Mesenteric fat pad (tissue), 1 donor: ENCODE data around the gene MIPEP. TPM values are rescaled to one million over a fixed set of nuclear protein-coding genes. Genes with fewer than 3 reads are reported as not detected.

Experiments
- DNase-seq: peaks from one replicate; pipeline ENCODE4 v3.0.0-alpha.2; 2020; ENCODE audit warnings: low spot score
- total RNA-seq: library from RNA; stranded (reverse); fragmentation: NEBNext Ultra II Directional; extraction: Animal tissue kit (Norgen Biotek cat#: 25700); gene quantifications from one replicate; pipeline ENCODE4 v1.2.1, GENCODE V29; 2021
- donor health status: DM: yes; HTN: yes; CAD: no.

Gene MIPEP
- total RNA-seq, 1 donor from 2014 or later: 9.9 TPM

DNA sequence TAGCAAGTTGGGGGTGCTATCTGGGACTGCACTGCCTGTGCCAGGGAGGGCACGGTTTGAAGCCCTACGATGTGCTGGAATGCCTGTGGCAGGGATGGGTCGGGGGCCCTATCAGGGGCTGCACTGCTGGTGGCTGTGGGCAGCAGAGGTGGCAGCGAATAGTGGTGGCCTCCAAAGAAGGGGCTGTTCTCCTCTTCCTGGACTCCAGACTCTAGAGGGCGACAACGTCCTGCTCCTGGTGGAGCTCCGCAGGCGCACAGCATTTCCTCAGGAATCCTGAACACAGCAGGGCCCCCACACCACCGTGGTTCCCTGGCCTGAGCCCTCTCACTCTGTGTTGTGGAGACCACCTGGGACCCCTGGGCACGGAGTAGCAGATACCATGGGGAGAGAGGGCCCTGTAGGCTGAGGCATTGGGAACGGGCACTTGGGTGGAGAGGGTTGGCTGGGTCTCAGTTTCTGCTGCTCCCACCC, 173.4 kb downstream of the MIPEP start:
- no peak for DNase-seq

DNA sequence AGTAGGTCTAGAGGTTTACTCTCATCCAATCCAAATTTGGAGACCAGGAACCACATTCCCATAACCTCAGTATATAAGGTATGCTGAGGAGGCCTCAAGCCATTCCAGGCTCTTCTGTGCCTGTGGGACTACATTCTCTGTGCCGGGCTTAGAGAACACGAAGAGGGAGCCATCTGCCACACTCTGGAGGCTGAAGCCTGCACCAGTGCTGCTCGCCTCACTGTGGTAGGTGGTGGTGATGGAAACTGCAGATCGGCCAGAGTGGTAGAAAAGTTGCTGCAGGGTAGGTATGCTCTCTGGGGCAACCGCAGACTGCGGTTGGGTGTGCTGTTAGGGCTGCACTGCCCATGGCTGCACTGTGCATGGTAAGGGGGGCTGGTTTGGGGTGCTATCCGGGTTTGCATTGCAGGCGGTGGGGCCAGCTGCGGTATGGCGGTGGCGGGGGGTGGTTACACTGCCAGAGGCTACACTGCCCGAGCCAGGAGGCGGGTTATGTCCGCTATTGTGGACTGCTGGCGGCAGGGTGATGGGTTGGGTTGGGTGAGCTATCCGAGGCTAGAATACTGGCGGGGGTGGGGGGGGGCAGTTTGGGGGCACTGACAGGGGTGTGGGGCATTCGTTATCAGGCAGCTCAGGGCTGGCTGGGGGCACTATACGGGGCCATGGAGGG, 174.0 kb downstream of the MIPEP start:
- DNase-seq: no peak

DNA sequence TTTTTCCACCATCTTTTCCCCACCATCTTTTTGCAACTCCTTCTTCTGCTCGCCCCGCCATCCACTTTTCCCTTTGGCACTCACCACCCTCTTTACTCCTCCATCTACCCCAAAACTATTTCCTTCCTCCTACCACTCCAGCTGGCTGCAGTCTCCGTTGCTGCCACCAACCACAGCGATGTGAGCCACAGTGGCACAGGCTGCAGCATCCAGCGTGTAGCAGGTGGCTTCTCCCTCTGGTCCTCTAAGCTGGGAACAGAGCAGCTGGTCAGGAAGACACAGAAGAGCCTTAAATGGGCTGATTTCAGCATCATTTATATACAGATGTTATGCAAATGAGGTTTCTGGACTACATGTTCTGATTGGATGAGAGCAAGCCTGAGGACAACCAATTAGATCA, 174.5 kb downstream of the MIPEP start:
- no peak for DNase-seq

DNA sequence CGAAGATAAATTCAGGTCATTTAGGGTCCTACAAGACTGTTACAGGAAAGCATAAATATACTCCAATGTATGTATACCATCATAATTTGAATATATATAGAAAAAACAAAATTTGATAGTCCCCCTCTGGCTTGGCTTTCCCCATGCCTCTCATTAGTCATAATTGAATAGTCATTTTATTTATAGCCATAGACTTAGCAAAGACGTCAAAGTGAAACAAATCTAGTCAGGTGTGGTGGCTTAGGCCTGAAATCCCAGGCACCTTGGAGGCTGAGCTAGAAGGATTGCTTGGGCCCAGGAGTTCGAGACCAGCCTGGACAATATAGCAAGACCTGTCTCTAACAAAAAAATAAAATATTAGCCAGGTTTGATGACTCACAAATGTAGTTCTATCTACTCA, 177.8 kb downstream of the MIPEP start:
- no peak for DNase-seq

DNA sequence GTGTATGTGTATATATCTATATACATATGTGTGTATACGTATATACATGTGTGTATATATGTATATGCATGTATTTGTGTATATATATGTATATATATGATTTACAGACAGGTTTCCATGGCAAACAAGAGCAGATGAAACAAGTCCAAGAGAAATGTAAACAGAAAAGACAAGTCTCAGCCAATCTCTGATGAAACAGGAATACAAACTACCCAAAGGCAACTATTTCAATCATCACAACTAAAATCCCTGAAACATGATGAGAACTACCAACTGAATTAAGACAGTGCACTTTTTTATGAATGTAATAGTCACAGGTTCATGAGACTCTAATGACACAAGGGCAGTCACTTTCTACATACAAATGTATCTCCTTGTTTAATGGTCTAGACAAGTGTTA, 178.8 kb downstream of the MIPEP start:
- DNase-seq: no peak

DNA sequence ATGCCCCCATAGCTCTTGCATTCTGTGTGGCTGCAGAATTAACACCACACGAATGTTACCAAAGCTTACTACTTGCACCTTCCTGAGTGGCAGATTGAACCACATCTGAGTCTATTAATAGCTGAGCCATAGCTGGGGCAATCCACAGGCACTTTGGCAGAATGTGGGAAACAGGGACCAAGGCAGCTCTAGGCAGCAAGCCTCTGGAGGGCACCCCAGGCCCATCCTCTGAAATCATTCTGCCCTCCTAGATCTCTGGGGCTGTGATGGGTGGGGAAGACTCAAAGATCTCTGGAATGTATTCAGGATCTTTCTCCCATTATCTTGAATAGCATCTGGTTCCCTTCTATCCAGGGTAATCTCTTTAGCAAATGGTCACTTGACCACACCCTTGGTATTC, 179.7 kb downstream of the MIPEP start:
- no peak for DNase-seq

DNA sequence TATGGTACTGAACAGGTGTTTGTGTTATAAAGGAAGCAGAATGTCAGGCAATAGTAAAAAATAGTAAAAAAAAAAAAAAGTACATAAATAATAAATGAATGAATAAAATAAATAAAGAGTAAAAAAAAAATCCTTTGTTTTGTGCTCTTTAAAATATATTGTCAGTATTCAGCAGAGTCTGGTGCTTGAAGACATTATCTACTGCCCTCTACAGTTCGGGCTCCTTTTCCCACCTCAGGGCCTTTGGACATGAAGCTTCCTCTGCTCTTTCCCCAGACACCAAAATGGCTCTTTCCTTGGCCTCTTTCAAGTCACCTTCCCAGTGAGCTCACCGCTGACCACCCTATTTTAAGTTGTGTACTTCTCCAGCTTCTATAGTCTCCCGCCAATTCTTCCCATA, 181.5 kb downstream of the MIPEP start:
- DNase-seq: no peak

DNA sequence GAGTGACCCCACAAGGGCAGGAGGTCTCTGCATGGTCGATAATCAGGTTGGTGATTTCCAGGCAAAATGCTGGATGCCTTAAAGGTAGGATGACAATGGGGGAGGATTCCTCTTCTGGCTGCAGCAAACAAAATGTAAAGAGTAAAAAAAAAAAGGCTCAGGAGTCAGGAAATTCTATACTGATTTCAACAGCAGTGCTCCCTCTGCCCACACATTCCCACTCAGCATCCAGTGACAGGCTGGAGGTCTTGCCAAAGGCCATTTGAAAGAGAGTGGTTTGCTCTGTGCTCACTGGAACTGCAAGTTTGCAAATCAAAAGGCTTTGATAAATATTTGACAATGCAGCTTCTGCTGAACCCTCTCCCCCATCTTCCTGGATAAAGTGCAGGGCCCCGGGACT, 183.6 kb downstream of the MIPEP start:
- DNase-seq: no peak

DNA sequence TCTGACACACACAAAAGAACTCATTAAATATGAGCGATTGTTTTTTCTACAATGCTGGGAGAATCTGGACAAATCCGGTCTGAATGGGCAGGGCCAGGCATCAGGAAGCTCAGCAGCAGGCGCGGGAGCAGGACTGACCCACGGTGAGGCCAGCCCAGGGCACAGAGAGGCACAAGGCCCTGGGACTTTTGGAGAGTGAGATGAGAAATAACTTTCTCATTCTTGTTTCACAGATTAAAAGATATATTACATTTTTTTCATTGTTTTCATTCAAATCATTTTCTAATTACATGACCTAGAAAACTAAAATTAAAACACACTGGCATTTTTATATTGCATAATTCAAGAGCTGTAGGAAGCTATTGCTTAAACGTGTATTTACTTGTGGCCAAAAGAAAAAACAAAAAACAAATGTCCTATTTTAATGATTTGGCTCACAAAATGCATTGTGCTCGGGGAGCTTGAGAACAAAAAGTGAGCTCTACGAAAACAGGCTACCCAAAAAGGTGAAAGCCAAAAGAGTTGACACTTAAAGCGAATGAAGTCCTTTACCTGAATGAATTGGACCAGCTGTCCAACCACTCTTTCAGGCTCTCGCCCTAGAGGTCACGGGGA, 185.8 kb downstream of the MIPEP start:
- no peak for DNase-seq

DNA sequence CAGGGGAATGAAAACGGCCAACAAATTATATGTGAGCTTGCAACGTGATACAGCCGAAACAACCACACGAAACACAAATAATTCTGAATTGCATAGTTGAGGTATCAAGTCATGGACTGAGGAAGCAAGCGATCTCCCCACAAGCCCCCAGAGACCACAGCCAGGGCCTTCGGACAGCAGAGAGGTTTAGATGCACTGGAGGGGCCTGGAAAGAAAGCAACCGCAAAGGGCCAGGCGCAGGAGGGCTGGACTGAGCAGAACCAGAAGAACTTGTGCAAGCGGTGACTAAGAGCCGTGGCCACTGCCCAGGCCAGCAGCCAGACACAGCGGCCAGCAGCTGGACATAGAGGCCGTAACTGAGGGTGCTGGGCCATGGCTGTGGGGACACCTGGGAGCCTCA, 187.6 kb downstream of the MIPEP start:
- no peak for DNase-seq

DNA sequence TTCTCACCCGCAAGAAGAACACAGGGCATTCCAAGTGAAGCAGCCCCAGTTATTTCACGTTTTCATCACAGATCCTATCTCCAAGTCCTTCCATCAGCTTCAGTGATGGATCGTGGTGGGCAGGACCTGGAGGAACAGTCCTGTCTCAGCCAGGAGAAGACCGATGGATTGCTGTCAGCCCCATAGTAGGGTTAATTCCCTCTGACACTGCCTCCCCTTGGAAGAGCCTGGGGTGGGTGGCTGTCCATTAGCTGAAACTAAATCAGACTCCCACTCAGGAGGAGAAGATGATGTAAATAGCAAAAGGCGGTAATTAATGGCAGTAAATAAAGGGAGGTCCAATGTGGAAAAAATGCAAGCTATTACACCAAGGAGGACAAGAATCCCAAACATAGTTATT, 188.0 kb downstream of the MIPEP start:
- DNase-seq: no peak

DNA sequence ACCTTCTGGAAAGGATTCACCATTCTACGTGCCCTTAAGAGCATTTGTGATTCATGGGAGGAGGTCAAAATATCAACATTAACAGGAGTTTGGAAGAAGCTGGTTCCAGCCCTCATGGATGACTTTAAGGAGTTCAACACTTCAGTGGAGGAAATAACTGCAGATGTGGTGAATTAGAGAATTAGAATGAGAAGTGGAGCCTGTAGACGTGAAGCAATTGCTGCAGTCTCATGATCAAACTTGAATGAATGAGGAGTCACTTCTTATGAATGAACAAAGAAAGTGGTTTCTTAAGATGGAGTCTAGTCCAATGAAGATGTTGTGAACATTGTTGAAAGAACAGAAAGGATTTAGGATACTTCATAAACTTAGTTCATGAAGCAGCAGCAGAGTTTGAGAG, 189.9 kb downstream of the MIPEP start:
- no peak for DNase-seq

DNA sequence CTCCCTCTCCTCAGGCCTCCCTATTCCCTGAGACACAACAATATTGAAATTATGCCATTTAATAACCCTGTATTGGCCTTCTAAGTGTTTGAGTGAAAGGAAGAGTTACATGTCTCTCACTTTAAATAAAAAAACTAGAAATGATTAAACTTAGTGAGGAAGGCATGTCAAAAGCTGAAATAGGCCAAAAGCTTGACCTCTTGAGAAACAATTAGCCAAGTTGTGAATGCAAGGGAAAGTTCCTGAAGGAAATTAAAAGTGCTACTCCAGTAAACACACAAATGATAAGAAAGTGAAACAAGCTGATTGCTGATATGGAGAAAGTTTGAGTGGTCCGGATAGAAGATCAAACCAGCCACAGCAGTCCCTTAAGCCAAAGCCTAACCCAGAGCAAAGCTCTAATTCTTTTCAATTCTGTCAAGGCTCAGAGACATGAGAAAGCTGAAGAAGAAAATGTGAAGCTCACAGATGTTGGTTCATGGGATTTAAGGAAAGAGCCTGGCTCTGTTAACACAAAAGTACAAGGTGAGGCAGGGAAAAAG, 191.4 kb downstream of the MIPEP start:
- no peak for DNase-seq

DNA sequence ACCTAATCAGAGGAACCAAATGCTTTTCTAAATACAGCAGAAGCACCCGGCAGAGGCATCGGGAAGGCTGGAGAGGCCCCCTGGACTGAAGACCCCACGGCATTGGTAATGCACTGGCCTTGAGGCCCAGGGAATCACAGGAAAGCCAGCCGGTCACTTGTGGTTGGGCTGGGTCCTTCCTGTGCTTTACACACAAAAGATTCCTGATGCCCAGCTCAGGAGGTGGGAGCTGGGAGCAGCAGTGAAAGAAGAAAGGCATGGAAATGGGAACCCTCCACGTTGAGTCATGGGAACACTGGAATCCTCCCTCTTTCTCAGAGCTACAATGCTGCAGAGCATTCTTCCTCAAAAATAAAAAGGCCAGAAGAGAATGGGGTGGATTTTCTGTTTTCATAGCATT, 192.6 kb downstream of the MIPEP start:
- no peak for DNase-seq

DNA sequence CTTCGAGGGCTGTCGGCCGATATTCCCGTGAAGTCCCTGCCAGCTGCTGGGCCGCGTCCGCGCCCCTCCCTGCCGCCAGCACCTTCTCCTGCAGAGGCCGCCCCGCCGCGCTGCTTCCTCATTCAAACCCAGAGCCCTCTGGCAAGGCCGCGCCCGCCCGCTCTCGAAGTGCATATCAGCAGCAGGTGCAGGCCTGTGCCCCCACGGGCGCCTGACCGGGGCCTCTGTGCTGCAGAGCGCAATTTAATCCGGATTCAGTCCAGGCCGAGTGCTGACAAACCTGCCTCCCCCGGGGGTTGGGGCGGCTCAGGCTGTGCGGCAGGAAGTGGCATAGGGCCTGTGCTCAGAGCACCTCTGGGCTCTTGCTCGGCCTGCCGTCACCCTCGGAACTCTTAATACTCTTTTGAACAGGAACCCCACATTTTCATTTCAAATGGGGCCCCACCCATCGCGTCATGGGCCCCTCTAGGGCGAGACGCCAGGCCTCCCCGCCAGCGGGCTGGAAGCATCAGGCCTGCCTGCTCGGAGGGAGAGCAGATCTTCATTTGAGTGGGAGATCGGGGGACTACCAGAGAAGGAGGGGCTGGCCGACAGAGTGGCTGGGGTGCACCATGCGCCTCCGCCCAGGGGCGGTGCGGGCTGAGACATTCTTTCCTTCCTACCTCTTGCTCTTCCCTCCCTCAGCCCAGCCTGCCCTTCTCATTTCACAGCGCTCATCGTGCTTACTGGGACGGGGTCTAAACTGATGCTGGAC, 193.3 kb downstream of the MIPEP start:
- DNase-seq: no peak

DNA sequence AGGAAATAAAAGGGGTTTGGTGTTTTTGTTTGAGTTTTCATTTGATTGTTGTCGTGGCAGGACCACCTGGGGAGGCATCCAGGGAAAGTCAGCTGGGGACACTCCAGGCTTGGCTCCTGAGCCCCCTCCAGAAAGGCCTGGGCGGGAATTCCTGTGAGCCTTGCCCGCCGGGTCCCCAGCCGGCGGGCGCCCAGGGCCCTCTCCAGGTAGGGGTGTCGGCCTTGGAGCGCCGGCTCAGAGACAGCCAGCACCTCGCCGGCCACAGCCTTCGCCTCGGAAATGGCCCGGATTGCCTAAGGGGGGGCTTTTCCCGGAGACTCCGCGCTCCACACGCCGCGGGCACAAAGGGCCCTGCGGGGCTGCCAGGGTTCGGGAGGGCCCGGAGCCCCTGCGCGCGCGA, 194.0 kb downstream of the MIPEP start:
- DNase-seq: no peak

DNA sequence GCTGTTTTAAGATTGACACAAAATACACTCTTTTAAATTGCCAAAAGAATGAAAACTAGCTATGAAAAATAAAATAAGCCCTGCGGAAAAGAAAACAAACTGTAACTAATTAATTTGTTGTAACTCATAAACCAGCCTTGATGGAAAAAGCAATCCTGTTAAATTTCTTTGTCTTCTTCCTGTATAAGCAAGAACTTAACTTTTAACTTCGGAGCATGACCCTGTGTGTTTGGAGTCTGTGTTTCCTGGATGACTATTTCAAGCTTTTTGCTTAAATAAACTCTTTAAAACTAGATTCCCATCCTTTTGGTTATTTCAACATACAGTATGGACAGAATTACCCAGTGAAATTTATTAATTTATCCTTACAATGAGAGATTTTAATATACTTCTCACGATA, 196.4 kb downstream of the MIPEP start:
- no peak for DNase-seq

DNA sequence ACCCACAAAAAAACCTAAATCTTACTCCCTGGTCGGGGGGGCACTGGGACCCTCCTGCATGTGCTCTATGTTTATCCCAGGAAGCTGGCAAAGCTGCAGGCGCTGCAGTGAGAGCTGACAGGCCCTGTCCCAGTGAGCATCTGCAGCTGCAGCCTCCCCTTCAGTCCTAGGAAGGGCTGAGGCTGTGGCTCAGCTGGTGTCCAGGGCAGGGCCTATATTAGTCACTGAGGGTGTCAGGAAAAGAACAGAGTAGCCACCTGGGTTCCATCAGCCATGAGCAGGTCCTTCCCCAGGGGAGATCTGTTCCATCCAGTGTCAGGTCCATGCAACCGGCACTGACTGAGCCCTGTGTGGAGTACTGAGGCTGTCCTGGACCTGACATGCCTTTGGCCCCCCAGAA, 198.5 kb downstream of the MIPEP start:
- DNase-seq: no peak

DNA sequence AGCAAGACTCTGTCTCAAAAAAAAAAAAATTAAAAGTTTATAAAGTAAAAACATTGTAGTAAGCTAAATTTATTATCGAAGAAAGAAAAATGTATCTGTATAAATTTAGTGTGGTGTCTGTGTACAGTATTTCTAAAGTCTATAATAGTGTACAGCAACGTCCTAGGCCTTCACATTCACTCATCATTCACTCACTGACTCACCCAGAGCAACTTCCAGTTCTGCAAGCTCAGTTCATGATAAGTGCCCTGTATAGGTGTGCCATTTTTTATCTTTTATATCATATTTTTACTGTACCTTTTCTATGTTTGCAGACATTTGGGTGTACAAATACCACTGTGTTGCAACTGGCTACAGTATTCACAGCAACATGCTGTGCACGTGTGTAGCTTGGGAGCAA, 200.9 kb downstream of the MIPEP start:
- no peak for DNase-seq

DNA sequence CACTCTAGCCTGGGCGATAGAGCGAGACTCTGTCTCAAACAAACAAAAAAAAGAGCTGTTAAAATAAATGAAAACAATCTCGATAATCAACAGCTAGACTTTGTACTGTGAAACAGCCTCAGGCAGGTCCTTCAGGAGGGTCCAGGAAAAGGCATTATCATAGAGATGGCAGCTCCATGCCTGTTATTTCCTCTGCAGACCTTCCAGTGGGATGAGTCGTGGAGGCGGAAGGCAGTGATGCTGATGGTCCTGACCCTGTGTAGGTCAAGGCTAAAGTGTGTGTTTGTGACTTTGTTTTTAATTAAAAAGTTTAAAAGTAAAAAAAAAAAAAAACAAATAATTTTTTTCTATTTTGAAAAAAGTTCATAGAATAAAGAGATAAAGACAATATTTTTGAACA, 201.6 kb downstream of the MIPEP start:
- no peak for DNase-seq

DNA sequence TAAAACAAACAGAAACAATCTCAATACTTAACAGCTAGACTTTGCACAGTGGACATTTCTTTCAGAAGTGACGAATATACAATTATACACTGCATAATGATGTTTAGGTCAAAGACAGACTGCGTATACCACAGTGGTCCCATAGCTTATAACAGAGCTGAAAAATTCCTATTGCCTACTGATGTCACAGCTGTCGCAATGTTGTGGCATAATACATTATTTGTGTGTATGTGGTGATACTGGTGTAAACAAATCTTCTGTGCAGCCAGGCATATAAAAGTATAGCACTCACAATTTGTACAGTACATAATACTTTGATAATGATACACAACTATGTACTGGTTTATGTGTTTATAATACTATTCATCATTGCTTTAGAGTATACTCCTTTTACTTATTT, 202.3 kb downstream of the MIPEP start:
- DNase-seq: no peak

DNA sequence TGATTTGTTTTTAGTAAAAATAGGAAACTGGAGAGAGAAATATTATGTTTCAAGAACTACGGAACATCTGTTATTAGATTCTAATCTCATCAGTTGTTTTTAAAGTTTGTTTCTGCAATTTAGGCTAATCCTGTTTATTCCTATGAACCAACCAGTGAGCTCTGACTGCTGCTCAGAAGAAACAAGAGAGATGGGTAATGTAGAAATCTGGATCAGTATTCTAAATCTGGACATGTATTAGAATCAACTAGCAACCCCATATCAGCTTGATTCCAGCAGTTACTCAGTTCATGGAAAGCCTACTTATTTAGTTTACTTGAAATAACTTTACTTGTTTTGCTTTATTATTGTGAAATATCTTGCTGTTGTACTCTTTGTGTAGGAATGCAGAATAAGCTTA, 203.8 kb downstream of the MIPEP start:
- no peak for DNase-seq
